ENCODE data around the gene SS18L1.
A peak's percentile ranks its signal among the peaks of the same experiment; 100 is the strongest.

SS18L1 gene

GRCh38 chr20:62120990-62121775, 22.4 kb upstream of the SS18L1 start:
- peak overlapping the region; percentile 66 for H3K4me3 ChIP-seq (ENCODE audit: low read depth, low read length)
- TF ChIP-seq CTCF (IDR thresholded peaks at IDR 0.05; ENCODE audit: borderline replicate concordance, insufficient read depth, low read depth, low read length), result no peak

- no peak for TF ChIP-seq CTCF (IDR thresholded peaks at IDR 0.05; ENCODE audit: borderline replicate concordance, insufficient read depth, low read depth, low read length)
- H3K4me3 ChIP-seq (ENCODE audit: low read depth, low read length), result peak within 1 kb of the TSS; percentile 73
Observed at GRCh38 chr20:62121776-62122653, 21.6 kb upstream of the SS18L1 start, which contains the start of gene LSM14B. LSM14B (plus strand) TSS chr20:62122475; CDS start chr20:62122667, 192 bp downstream.

- peak overlapping the region; percentile 73 for H3K4me3 ChIP-seq (ENCODE audit: low read depth, low read length)
- no peak for TF ChIP-seq CTCF (IDR thresholded peaks at IDR 0.05; ENCODE audit: borderline replicate concordance, insufficient read depth, low read depth, low read length)
Observed at GRCh38 chr20:62122654-62123449, 20.7 kb upstream of the SS18L1 start.

- H3K4me3 ChIP-seq (ENCODE audit: low read depth, low read length), result peak overlapping the region; percentile 73
- peak; percentile 9; the same call in 1 of the 2 replicates for TF ChIP-seq CTCF (IDR thresholded peaks at IDR 0.05; ENCODE audit: borderline replicate concordance, insufficient read depth, low read depth, low read length)
Observed at GRCh38 chr20:62123450-62124118, 20.0 kb upstream of the SS18L1 start.

GRCh38 chr20:62126141-62126540, 17.4 kb upstream of the SS18L1 start:
- no peak overlapping the region for H3K4me3 ChIP-seq (ENCODE audit: low read depth, low read length)
- no peak for TF ChIP-seq CTCF (IDR thresholded peaks at IDR 0.05; ENCODE audit: borderline replicate concordance, insufficient read depth, low read depth, low read length)

GRCh38 chr20:62127799-62128198, 15.8 kb upstream of the SS18L1 start:
- H3K4me3 ChIP-seq (ENCODE audit: low read depth, low read length), result no peak overlapping the region
- TF ChIP-seq CTCF (IDR thresholded peaks at IDR 0.05; ENCODE audit: borderline replicate concordance, insufficient read depth, low read depth, low read length), result no peak

Measured in GM12875 (cell line).